ENCODE results near the gene PRKG1. TPM values are rescaled to one million over a fixed set of nuclear protein-coding genes. Genes with fewer than 3 reads are reported as not detected.

The PRKG1 gene
- polyA plus RNA-seq, 1 donor (not counting 4 experiments of a cell fraction or from before 2014, with no cell fraction given): 0.24 TPM

DNA sequence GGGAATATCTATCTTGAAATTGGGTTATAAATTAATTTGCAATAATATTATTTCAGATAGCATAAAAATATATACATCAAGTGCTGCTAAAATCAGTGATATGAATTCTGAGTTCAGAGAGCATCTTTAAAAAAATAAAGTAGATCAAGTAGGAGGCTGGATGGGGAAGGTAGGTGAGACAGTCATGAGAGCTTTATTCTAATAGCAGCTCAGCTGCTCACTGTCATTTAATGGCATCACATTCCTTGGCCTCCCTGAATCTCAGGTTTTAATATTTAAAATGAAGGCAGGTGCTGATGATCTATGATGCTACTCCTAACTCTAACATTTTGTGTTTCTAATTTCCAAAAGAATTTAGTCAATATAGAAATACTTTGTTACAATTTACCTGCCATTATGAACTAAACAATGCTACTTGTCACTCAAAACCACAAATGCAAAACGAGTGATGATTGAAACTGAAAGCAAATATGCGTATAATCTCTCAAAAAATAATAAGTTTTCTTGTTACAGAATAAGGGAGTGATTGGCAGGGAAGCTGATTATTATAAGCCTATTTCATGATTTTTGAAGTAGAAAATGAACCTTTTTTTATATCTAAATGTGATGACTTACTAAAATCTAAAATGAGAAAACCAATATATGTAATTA, 772.7 kb downstream of the PRKG1 start:
- Histone ChIP-seq H3K9ac (ENCODE audit: control insufficient read depth, extremely low read depth, insufficient read depth, low read length) (no peak overlapping the region), H3K9me3 (ENCODE audit: control insufficient read depth, low read depth, low read length) (no peaks in the 10 kb centered on the region), H3K4me1 (ENCODE audit: control insufficient read depth, extremely low read depth, insufficient read depth, low read length) (no peaks in the 10 kb centered on the region), H3K9me1 (ENCODE audit: control insufficient read depth, extremely low read depth, insufficient read depth, low read length) (no peaks in the 10 kb centered on the region), H3K4me3 (ENCODE audit: control insufficient read depth in 2 of 3, extremely low read depth in 1 of 3, insufficient read depth in 2 of 3, low read depth in 1 of 3, low read length in 3 of 3) (no peak overlapping the region), H4K20me1 (ENCODE audit: control insufficient read depth, extremely low read depth, insufficient read depth, low read length) (no peaks in the 10 kb centered on the region), H3K27me3 (ENCODE audit: control insufficient read depth, extremely low read depth, insufficient read depth, low read length) (no peaks in the 10 kb centered on the region), H3K4me2 (ENCODE audit: control insufficient read depth, extremely low read depth, insufficient read depth, low read depth, low read length) (no peak overlapping the region), H3K36me3 (ENCODE audit: control insufficient read depth in 2 of 2, extremely low read depth in 1 of 2, insufficient read depth in 2 of 2, low read length in 2 of 2) (no peaks in the 10 kb centered on the region), H3K79me2 (ENCODE audit: control insufficient read depth, insufficient read depth, low read length) (no peaks in the 10 kb centered on the region), H2AFZ (ENCODE audit: control insufficient read depth, low read length) (no peak overlapping the region), H3K27ac (ENCODE audit: control insufficient read depth, insufficient read depth, low read length) (no peak overlapping the region)
- TF ChIP-seq CTCF (optimal IDR thresholded peaks at IDR 0.05 in 1 of 3, IDR thresholded peaks at IDR 0.05 in 1 of 3, conservative IDR thresholded peaks at IDR 0.05 in 1 of 3; ENCODE audit: extremely low read depth in 1 of 3, insufficient read depth in 2 of 3, low read length in 3 of 3) (no peak), EZH2 (IDR thresholded peaks at IDR 0.05; ENCODE audit: low read length) (no peak)
- DNase-seq (ENCODE audit: low read depth, low spot score) (no peak), FAIRE-seq (no peak)
- dilution Hi-C loops (cut with MboI; ENCODE audit: extremely low pct_ligation_motif_present, low sequenced_read_pairs): no loop called here

DNA sequence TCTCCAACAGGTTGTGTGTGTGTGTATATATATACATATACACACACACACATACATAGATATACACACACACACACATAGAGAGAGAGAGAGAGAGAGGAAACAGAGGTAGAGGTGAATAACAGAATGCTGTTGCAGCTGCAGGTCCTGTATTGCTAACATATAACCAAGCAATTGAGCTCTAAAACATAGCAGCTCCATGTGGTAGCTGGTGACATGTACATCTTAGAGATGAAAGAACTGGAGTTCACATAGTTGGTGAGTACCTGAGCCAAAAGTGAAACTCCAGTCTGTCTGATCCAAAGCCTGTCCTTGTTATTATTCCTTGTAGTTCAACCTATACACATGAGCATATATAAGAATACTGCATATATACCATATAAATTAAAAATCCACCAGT, 778.0 kb downstream of the PRKG1 start:
- Histone ChIP-seq H3K9me1 (ENCODE audit: control insufficient read depth, extremely low read depth, insufficient read depth, low read length) (no peaks in the 10 kb centered on the region), H2AFZ (ENCODE audit: control insufficient read depth, low read length) (no peak overlapping the region), H3K4me3 (ENCODE audit: control insufficient read depth in 2 of 3, extremely low read depth in 1 of 3, insufficient read depth in 2 of 3, low read depth in 1 of 3, low read length in 3 of 3) (no peak overlapping the region), H3K9ac (ENCODE audit: control insufficient read depth, extremely low read depth, insufficient read depth, low read length) (no peak overlapping the region), H3K79me2 (ENCODE audit: control insufficient read depth, insufficient read depth, low read length) (no peaks in the 10 kb centered on the region), H3K27ac (ENCODE audit: control insufficient read depth, insufficient read depth, low read length) (no peak overlapping the region), H3K4me2 (ENCODE audit: control insufficient read depth, extremely low read depth, insufficient read depth, low read depth, low read length) (no peak overlapping the region), H3K27me3 (ENCODE audit: control insufficient read depth, extremely low read depth, insufficient read depth, low read length) (no peaks in the 10 kb centered on the region), H3K36me3 (ENCODE audit: control insufficient read depth in 2 of 2, extremely low read depth in 1 of 2, insufficient read depth in 2 of 2, low read length in 2 of 2) (no peaks in the 10 kb centered on the region), H3K9me3 (ENCODE audit: control insufficient read depth, low read depth, low read length) (no peaks in the 10 kb centered on the region), H4K20me1 (ENCODE audit: control insufficient read depth, extremely low read depth, insufficient read depth, low read length) (no peaks in the 10 kb centered on the region), H3K4me1 (ENCODE audit: control insufficient read depth, extremely low read depth, insufficient read depth, low read length) (no peaks in the 10 kb centered on the region)
- FAIRE-seq (no peak), DNase-seq (ENCODE audit: low read depth, low spot score) (no peak)
- dilution Hi-C loops (cut with MboI; ENCODE audit: extremely low pct_ligation_motif_present, low sequenced_read_pairs): no loop called here
- TF ChIP-seq EZH2 (IDR thresholded peaks at IDR 0.05; ENCODE audit: low read length): no peak
- no peak for TF ChIP-seq CTCF (optimal IDR thresholded peaks at IDR 0.05 in 1 of 3, IDR thresholded peaks at IDR 0.05 in 1 of 3, conservative IDR thresholded peaks at IDR 0.05 in 1 of 3; ENCODE audit: extremely low read depth in 1 of 3, insufficient read depth in 2 of 3, low read length in 3 of 3)

Data from keratinocyte (primary cell).